Esophagus muscularis mucosa (tissue), 2 donors: ENCODE measurements around the gene SLCO3A1.

Experiments used
- POLR2A ChIP-seq: fragments of 450-650 bp; IDR thresholded peaks from one replicate; pipeline ENCODE4 v1.6.1; 2017; ENCODE audit warnings: antibody characterized with exemption, moderate library complexity, mild to moderate bottlenecking, low read depth
- POLR2AphosphoS5 ChIP-seq, 2 donors: sonication (generic); formaldehyde crosslinking; IDR thresholded peaks; one replicate each; pipeline ENCODE4 v1.6.1; 2017; ENCODE audit warnings: antibody characterized with exemption in 2 of 2

DNA sequence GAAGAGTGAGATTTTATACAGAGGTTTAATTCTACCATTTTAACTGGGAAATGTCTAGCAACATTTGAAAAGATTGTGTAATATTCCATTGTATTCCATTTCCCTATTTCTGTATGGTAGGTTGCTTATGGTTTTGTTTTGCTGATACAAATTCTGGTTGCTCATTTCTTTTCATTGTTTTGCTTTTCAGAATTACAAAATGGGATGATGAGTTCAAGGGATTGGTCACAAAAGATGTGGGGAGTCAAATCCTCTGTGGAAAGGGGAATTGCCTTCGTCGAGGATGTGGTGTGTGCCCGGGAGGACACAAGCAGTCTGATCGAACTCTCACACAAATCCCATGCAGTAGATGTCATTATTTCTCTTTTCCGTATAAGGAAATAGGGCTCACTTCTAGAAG lies 18.3 kb downstream of the SLCO3A1 start:
- TF ChIP-seq POLR2AphosphoS5 (IDR thresholded peaks at IDR 0.05) (no peak), POLR2A (no peak)
